Stimulated activated CD8-positive, alpha-beta memory T cell treated with anti-CD3 and anti-CD28 coated beads, Interleukin-2, amount 100 ng/mL, for 48 hours (primary cell): Measurements from ENCODE around the gene ADGB.

ENCODE experiments used
- DNase-seq, 2 donors: peaks; one replicate each; pipeline ENCODE4 v3.0.0-alpha.2; 2020; ENCODE audit warnings: low read depth in 2 of 2

The ADGB gene

GRCh38 chr6:146634022-146634421 lies 35.2 kb downstream of the ADGB start:
- DNase-seq, result no peak

- no peak for DNase-seq
These were observed 36.4 kb downstream of the ADGB start for GRCh38 chr6:146635165-146635564.

GRCh38 chr6:146636481-146636880 lies 37.7 kb downstream of the ADGB start:
- no peak for DNase-seq

GRCh38 chr6:146642921-146643320 lies 44.1 kb downstream of the ADGB start:
- no peak for DNase-seq

- no peak for DNase-seq
These were observed 52.2 kb downstream of the ADGB start for GRCh38 chr6:146650799-146651481.

GRCh38 chr6:146651482-146651863 lies 52.7 kb downstream of the ADGB start:
- DNase-seq, result no peak

- DNase-seq, result no peak
These were observed 58.7 kb downstream of the ADGB start for GRCh38 chr6:146657432-146657831.

GRCh38 chr6:146664871-146665360 lies 66.1 kb downstream of the ADGB start:
- no peak for DNase-seq

- DNase-seq, result no peak
These were observed 68.1 kb downstream of the ADGB start for GRCh38 chr6:146666909-146667308.

GRCh38 chr6:146670161-146670560 lies 71.4 kb downstream of the ADGB start:
- DNase-seq, result no peak

GRCh38 chr6:146673069-146673468 lies 74.3 kb downstream of the ADGB start:
- no peak for DNase-seq

GRCh38 chr6:146679386-146679785 lies 80.6 kb downstream of the ADGB start:
- no peak for DNase-seq

GRCh38 chr6:146682919-146683318 lies 84.1 kb downstream of the ADGB start:
- no peak for DNase-seq

GRCh38 chr6:146689806-146690205 lies 91.0 kb downstream of the ADGB start:
- no peak for DNase-seq

GRCh38 chr6:146693342-146693741 lies 94.6 kb downstream of the ADGB start:
- DNase-seq, result no peak

- no peak for DNase-seq
These were observed 99.1 kb downstream of the ADGB start for GRCh38 chr6:146697921-146698320.

GRCh38 chr6:146700078-146700686 lies 101.4 kb downstream of the ADGB start:
- DNase-seq, result no peak

GRCh38 chr6:146701632-146702031 lies 102.9 kb downstream of the ADGB start:
- DNase-seq, result no peak

- no peak for DNase-seq
These were observed 110.4 kb downstream of the ADGB start for GRCh38 chr6:146709036-146709622.

GRCh38 chr6:146719387-146719786 lies 120.6 kb downstream of the ADGB start:
- no peak for DNase-seq

- DNase-seq, result no peak
These were observed 140.9 kb downstream of the ADGB start for GRCh38 chr6:146739696-146740095.

- DNase-seq, result no peak
These were observed 142.8 kb downstream of the ADGB start for GRCh38 chr6:146741609-146742008.

GRCh38 chr6:146753306-146753705 lies 154.5 kb downstream of the ADGB start:
- DNase-seq, result no peak
